Measurements from ENCODE around the gene RPS6KL1.
A peak's percentile ranks its signal among the peaks of the same experiment; 100 is the strongest.

Gene RPS6KL1

GRCh38 chr14:74922752-74923401 is at the start of gene RPS6KL1:
Gene RPS6KL1, minus strand, starts transcription at chr14:74923260. Its CDS starts 1,719 bp downstream, at chr14:74921541.
- peaks cover 3% of the 10 kb centered on the region for H3K27me3 ChIP-seq (ENCODE audit: control insufficient read depth, insufficient read depth, low read length)
- H3K4me1 ChIP-seq (ENCODE audit: control insufficient read depth, low read depth, low read length): no peaks in the 10 kb centered on the region
- no peak within 1 kb of the TSS for H3K27ac ChIP-seq (ENCODE audit: low read length)
- peaks cover 4% of the 10 kb centered on the region for H3K36me3 ChIP-seq (ENCODE audit: control insufficient read depth, low read depth, low read length)
- peak within 1 kb of the TSS; percentile 77 for H3K9ac ChIP-seq (ENCODE audit: low read length)
- no peaks in the 10 kb centered on the region for H3K9me3 ChIP-seq (ENCODE audit: control insufficient read depth, low read depth, low read length)
- peak within 1 kb of the TSS; percentile 79 for H3K4me3 ChIP-seq (ENCODE audit: low read length)

DNA sequence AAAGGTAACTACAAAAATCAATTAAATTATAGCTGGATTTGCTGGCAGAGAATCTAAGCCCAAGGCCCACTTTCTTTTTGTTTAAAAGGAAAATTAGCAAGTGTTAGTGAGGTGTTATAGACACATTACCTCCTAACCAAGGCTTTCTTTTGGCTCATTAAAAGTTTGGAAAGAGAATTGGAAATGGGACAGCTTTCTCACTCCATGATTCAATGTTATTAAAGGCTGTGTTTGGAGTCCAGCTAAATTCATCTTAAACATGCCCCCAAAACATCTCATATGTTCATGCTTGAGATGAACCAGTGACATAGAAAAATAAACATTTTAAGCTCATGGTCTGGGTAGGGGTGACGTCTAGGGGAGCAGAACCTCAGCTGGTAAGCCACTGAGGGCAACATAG is 45.8 kb upstream of the RPS6KL1 start:
- Histone ChIP-seq H3K9ac (ENCODE audit: low read length) (no peak overlapping the region), H3K4me3 (ENCODE audit: low read length) (no peak overlapping the region), H3K27me3 (ENCODE audit: control insufficient read depth, insufficient read depth, low read length) (no peaks in the 10 kb centered on the region), H3K27ac (ENCODE audit: low read length) (no peak overlapping the region), H3K4me1 (ENCODE audit: control insufficient read depth, low read depth, low read length) (peaks cover 3% of the 10 kb centered on the region), H3K36me3 (ENCODE audit: control insufficient read depth, low read depth, low read length) (no peaks in the 10 kb centered on the region), H3K9me3 (ENCODE audit: control insufficient read depth, low read depth, low read length) (no peaks in the 10 kb centered on the region)

DNA sequence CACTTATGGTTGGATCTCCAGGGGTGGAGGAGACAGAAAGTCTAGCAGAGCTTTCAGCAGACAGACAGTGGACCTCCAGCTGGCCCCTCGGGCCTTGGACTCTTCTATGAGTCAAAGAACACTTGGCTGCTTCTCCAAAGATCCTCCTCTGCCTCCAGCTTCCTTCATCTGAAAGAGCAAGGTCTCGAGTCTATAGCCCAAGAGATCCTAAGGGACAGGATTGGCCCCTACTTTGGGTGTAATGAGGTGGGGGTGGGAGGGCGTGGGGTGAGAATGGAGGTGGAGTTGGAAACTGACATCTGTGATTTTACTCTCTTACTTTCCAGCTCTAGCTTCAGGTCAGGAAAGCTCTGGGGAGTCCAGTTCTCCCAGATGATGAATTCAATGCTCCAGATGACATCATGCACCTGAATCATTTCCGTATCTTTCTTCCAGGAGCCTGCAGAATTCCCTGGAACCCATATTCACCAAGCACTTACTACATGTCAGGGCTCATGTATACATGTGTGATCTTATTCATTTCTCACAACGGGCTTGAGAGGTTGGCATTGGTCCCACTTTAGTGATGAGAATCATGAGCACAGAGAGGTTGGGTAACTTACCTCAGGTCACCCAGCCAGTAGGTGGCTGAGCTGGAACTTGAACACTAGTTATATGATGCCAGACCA is 42.6 kb upstream of the RPS6KL1 start:
- no peaks in the 10 kb centered on the region for H3K36me3 ChIP-seq (ENCODE audit: control insufficient read depth, low read depth, low read length)
- no peaks in the 10 kb centered on the region for H3K4me1 ChIP-seq (ENCODE audit: control insufficient read depth, low read depth, low read length)
- H3K27me3 ChIP-seq (ENCODE audit: control insufficient read depth, insufficient read depth, low read length): no peaks in the 10 kb centered on the region
- no peak overlapping the region for H3K9ac ChIP-seq (ENCODE audit: low read length)
- no peak overlapping the region for H3K4me3 ChIP-seq (ENCODE audit: low read length)
- H3K27ac ChIP-seq (ENCODE audit: low read length): no peak overlapping the region
- no peaks in the 10 kb centered on the region for H3K9me3 ChIP-seq (ENCODE audit: control insufficient read depth, low read depth, low read length)

DNA sequence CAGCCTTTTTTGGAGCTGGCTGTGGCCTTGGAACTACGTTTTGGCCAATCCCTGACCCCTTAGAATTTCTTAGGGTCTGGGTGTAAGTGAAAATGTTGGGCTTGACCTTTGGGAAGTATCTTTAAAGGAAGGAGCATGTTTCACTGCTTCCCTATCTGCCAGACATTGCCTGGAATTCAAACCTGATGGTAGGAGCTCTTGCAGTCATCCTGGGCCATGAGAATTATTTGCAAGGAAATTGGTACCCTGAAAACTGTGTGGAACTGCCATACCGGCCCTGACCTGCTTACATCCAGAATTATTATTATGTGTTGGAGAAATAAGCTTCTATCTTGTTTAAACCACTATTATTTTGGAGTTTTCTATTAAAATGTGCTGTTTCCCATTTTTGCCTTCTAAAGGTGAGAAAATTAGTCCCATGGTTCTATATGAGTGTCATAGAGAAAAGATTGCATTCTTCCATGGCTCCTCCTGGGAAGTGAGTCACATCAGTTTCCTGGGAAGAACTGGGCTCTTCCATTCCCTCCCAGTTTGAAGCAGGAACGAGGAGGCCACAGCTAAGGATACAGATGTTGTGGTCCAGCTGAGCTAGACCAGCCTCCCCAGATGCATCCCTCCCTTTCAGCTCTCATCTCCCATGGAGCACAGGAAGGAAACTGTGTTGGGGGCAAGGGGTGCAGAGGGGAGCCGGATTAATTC is 41.9 kb upstream of the RPS6KL1 start:
- Histone ChIP-seq H3K4me1 (ENCODE audit: control insufficient read depth, low read depth, low read length) (no peaks in the 10 kb centered on the region), H3K9ac (ENCODE audit: low read length) (no peak overlapping the region), H3K9me3 (ENCODE audit: control insufficient read depth, low read depth, low read length) (no peaks in the 10 kb centered on the region), H3K4me3 (ENCODE audit: low read length) (no peak overlapping the region), H3K27me3 (ENCODE audit: control insufficient read depth, insufficient read depth, low read length) (no peaks in the 10 kb centered on the region), H3K27ac (ENCODE audit: low read length) (no peak overlapping the region), H3K36me3 (ENCODE audit: control insufficient read depth, low read depth, low read length) (no peaks in the 10 kb centered on the region)

DNA sequence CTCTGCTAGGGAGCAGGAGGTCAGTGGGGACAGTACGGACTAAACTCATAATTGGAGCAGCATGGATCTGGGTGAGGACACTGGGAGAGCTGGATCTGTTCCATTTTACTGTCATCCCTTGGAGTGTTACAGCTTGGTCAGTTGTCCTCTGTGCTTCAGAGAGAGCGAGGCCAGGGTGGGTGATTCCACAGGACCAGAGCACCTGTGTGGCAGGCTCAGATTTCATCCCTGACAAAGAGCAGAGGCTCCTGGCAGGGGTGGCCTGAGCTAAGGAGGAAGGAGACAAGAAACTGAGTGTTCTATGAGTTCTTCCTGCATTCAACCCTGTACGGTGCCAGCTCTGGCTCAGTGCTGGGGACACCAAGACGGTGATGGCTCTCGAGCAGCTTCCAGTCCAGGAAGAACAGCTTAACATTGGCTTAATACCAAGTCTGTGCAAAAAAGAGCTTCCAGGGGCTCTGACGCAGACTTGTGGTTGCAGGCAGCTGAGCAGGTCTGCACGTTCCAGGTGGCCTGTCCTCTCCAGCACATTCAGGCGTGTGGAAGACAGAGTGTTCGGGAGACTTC is 40.7 kb upstream of the RPS6KL1 start:
- Histone ChIP-seq H3K4me1 (ENCODE audit: control insufficient read depth, low read depth, low read length) (no peaks in the 10 kb centered on the region), H3K36me3 (ENCODE audit: control insufficient read depth, low read depth, low read length) (no peaks in the 10 kb centered on the region), H3K27me3 (ENCODE audit: control insufficient read depth, insufficient read depth, low read length) (no peaks in the 10 kb centered on the region), H3K9ac (ENCODE audit: low read length) (no peak overlapping the region), H3K4me3 (ENCODE audit: low read length) (no peak overlapping the region), H3K9me3 (ENCODE audit: control insufficient read depth, low read depth, low read length) (no peaks in the 10 kb centered on the region), H3K27ac (ENCODE audit: low read length) (no peak overlapping the region)

GRCh38 chr14:74963178-74963704 is 40.2 kb upstream of the RPS6KL1 start:
- Histone ChIP-seq H3K9ac (ENCODE audit: low read length) (no peak overlapping the region), H3K36me3 (ENCODE audit: control insufficient read depth, low read depth, low read length) (no peaks in the 10 kb centered on the region), H3K4me1 (ENCODE audit: control insufficient read depth, low read depth, low read length) (no peaks in the 10 kb centered on the region), H3K9me3 (ENCODE audit: control insufficient read depth, low read depth, low read length) (no peaks in the 10 kb centered on the region), H3K27ac (ENCODE audit: low read length) (no peak overlapping the region), H3K27me3 (ENCODE audit: control insufficient read depth, insufficient read depth, low read length) (no peaks in the 10 kb centered on the region), H3K4me3 (ENCODE audit: low read length) (no peak overlapping the region)

GRCh38 chr14:74962493-74962892 is 39.4 kb upstream of the RPS6KL1 start:
- H3K4me3 ChIP-seq (ENCODE audit: low read length): no peak overlapping the region
- no peaks in the 10 kb centered on the region for H3K9me3 ChIP-seq (ENCODE audit: control insufficient read depth, low read depth, low read length)
- no peak overlapping the region for H3K27ac ChIP-seq (ENCODE audit: low read length)
- H3K27me3 ChIP-seq (ENCODE audit: control insufficient read depth, insufficient read depth, low read length): no peaks in the 10 kb centered on the region
- no peaks in the 10 kb centered on the region for H3K4me1 ChIP-seq (ENCODE audit: control insufficient read depth, low read depth, low read length)
- no peaks in the 10 kb centered on the region for H3K36me3 ChIP-seq (ENCODE audit: control insufficient read depth, low read depth, low read length)
- no peak overlapping the region for H3K9ac ChIP-seq (ENCODE audit: low read length)

DNA sequence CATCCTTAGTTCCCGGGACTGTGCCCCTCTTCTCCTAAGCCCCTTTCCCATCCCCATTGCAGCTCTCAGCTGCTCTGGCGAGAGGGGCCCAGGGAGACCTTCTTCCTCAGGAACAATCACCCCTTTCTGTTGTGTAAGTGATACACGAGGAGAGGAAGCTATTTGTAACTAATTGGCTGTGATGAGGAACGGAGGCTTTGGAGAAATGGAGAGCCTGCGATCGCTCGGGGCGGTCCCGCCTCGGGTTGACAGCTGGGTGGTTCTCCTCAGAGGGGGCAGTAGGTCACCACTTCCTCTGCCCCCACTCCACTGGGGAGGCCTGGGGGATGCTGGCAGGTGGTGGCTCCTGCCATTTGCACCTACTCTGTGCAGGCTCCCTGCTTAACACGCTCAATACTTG is 39.0 kb upstream of the RPS6KL1 start:
- Histone ChIP-seq H3K4me3 (ENCODE audit: low read length) (no peak overlapping the region), H3K9ac (ENCODE audit: low read length) (no peak overlapping the region), H3K27me3 (ENCODE audit: control insufficient read depth, insufficient read depth, low read length) (no peaks in the 10 kb centered on the region), H3K4me1 (ENCODE audit: control insufficient read depth, low read depth, low read length) (no peaks in the 10 kb centered on the region), H3K27ac (ENCODE audit: low read length) (no peak overlapping the region), H3K9me3 (ENCODE audit: control insufficient read depth, low read depth, low read length) (no peaks in the 10 kb centered on the region), H3K36me3 (ENCODE audit: control insufficient read depth, low read depth, low read length) (no peaks in the 10 kb centered on the region)

- Histone ChIP-seq H3K27ac (ENCODE audit: low read length) (no peak overlapping the region), H3K9ac (ENCODE audit: low read length) (no peak overlapping the region), H3K9me3 (ENCODE audit: control insufficient read depth, low read depth, low read length) (no peaks in the 10 kb centered on the region), H3K4me1 (ENCODE audit: control insufficient read depth, low read depth, low read length) (no peaks in the 10 kb centered on the region), H3K27me3 (ENCODE audit: control insufficient read depth, insufficient read depth, low read length) (peaks cover 3% of the 10 kb centered on the region), H3K4me3 (ENCODE audit: low read length) (no peak overlapping the region), H3K36me3 (ENCODE audit: control insufficient read depth, low read depth, low read length) (no peaks in the 10 kb centered on the region)
These were observed 38.3 kb upstream of the RPS6KL1 start for GRCh38 chr14:74961238-74961911.

DNA sequence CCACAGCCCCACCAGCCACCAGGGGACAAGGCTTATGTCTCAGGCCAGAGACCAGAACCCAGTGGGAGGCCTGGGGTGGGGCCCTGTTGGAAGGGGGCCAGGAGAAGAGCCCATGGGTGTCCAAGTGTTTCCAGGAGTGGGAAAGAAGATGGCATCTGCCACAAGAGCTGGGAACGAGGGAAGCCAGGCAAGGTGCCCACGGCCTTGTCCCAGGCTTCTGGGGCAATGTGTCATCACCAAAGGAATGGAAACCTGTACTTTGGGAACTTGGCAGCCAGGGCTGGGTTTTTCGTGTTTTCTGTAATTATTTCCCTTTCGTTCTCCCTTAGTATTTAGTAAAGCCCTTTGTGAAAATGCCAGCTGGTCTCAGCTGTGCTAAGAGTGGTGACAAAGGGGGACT is 37.7 kb upstream of the RPS6KL1 start:
- H3K36me3 ChIP-seq (ENCODE audit: control insufficient read depth, low read depth, low read length): no peaks in the 10 kb centered on the region
- H3K4me1 ChIP-seq (ENCODE audit: control insufficient read depth, low read depth, low read length): no peaks in the 10 kb centered on the region
- peaks cover 9% of the 10 kb centered on the region for H3K27me3 ChIP-seq (ENCODE audit: control insufficient read depth, insufficient read depth, low read length)
- H3K4me3 ChIP-seq (ENCODE audit: low read length): no peak overlapping the region
- H3K9ac ChIP-seq (ENCODE audit: low read length): no peak overlapping the region
- H3K27ac ChIP-seq (ENCODE audit: low read length): no peak overlapping the region
- H3K9me3 ChIP-seq (ENCODE audit: control insufficient read depth, low read depth, low read length): no peaks in the 10 kb centered on the region

DNA sequence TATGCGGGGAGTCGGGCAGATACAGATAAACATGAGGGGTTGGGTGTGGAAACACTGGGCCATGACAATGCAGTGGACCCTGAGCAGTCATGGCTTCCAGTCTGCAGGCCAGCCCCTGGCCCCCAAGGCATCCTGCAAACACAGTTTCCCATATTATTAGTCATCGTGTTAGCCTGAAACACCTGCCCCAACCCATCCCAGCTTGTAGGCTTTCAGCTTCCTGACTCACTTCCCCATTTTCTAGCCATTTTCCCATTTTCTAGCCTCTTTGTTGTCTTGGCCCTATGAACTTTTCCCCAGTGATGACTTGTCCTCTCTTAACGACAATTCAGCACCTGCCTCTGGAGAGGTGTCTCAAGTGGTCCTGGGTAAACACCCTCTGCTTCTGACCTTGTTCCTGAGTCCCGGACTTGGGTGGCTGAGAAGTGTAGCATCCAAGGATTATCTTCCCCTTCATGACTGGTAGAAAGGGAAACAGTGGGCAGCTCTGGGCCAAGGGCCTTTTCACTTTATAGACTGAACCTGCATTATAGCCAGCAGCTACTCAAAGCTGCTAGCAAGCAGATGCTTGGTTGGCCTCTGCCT is 36.6 kb upstream of the RPS6KL1 start:
- Histone ChIP-seq H3K9me3 (ENCODE audit: control insufficient read depth, low read depth, low read length) (no peaks in the 10 kb centered on the region), H3K27ac (ENCODE audit: low read length) (no peak overlapping the region), H3K36me3 (ENCODE audit: control insufficient read depth, low read depth, low read length) (no peaks in the 10 kb centered on the region), H3K27me3 (ENCODE audit: control insufficient read depth, insufficient read depth, low read length) (peaks cover 18% of the 10 kb centered on the region), H3K9ac (ENCODE audit: low read length) (no peak overlapping the region), H3K4me1 (ENCODE audit: control insufficient read depth, low read depth, low read length) (peaks cover 2% of the 10 kb centered on the region), H3K4me3 (ENCODE audit: low read length) (no peak overlapping the region)
